DOHH2 (cell line): ENCODE results near the gene HCK.
"Not testable (repeated sequence)": the region's sequence is repeated elsewhere in the genome, so short reads cannot be mapped to it uniquely, and the experiment has no call there.

Source experiments
- H3F3A ChIP-seq: fragments of 200-600 bp; sonication (generic), shearing (Covaris generic); 2 replicates; pipeline ENCODE4 v1.6.0; 2016; ENCODE audit warnings: antibody characterized with exemption, mild to moderate bottlenecking; ENCODE audit not compliant: control insufficient read depth, insufficient read depth
- H3K27ac ChIP-seq: fragments of 200-600 bp; sonication (generic); 2 replicates; pipeline ENCODE4 v1.5.1; 2014; ENCODE audit warnings: low read depth, mild to moderate bottlenecking, low read length, moderate library complexity
- H3K27me3 ChIP-seq: fragments of 200-600 bp; sonication (generic); 2 replicates; pipeline ENCODE4 v1.6.1; 2014; ENCODE audit warnings: mild to moderate bottlenecking, low read length, mixed read lengths; ENCODE audit not compliant: control insufficient read depth
- H3K36me3 ChIP-seq: fragments of 200-600 bp; sonication (generic); 2 replicates; pipeline ENCODE4 v1.6.1; 2014; ENCODE audit warnings: mild to moderate bottlenecking, low read length, moderate library complexity, mixed read lengths; ENCODE audit not compliant: control insufficient read depth
- H3K4me1 ChIP-seq: fragments of 200-600 bp; sonication (generic); 2 replicates; pipeline ENCODE4 v1.6.1; 2014; ENCODE audit warnings: mild to moderate bottlenecking, low read length, mixed read lengths; ENCODE audit not compliant: control insufficient read depth
- H3K4me2 ChIP-seq: fragments of 200-600 bp; sonication (generic); 2 replicates; pipeline ENCODE4 v1.6.0; 2014; ENCODE audit warnings: mild to moderate bottlenecking, low read length, moderate library complexity
- H3K4me3 ChIP-seq: fragments of 200-600 bp; sonication (generic); 2 replicates; pipeline ENCODE4 v1.5.1; 2014; ENCODE audit warnings: mild to moderate bottlenecking, low read length, mixed read lengths
- H3K79me2 ChIP-seq: fragments of 200-600 bp; sonication (generic); 2 replicates; pipeline ENCODE4 v1.6.1; 2014; ENCODE audit warnings: mild to moderate bottlenecking, low read length, mixed read lengths; ENCODE audit not compliant: control insufficient read depth
- H3K9me2 ChIP-seq: fragments of 200-600 bp; sonication (generic); replicated peaks from 2 replicates; pipeline ENCODE4 v1.6.1; 2014; ENCODE audit warnings: mild to moderate bottlenecking, low read length, mixed read lengths; ENCODE audit not compliant: control insufficient read depth
- H3K9me3 ChIP-seq: fragments of 200-600 bp; sonication (generic); 2 replicates; pipeline ENCODE4 v1.6.1; 2014; ENCODE audit warnings: antibody characterized with exemption, low read length, mixed read lengths; ENCODE audit not compliant: control insufficient read depth, insufficient read depth
- H4K20me1 ChIP-seq: fragments of 200-600 bp; sonication (generic); 2 replicates; pipeline ENCODE4 v1.6.0; 2014; ENCODE audit warnings: low read depth, mild to moderate bottlenecking, antibody characterized with exemption, low read length, moderate library complexity; ENCODE audit not compliant: control insufficient read depth, insufficient read depth
- CTCF ChIP-seq: fragments of 200-600 bp; sonication (generic); IDR thresholded peaks from one replicate; pipeline ENCODE4 v1.5.1; 2014; ENCODE audit warnings: antibody characterized with exemption, mild to moderate bottlenecking, low read depth, low read length; ENCODE audit not compliant: poor library complexity, severe bottlenecking
- EZH2phosphoT487 ChIP-seq: fragments of 200-600 bp; sonication (generic); IDR thresholded peaks from 2 replicates; pipeline ENCODE4 v1.6.1; 2017; ENCODE audit warnings: borderline replicate concordance, mild to moderate bottlenecking, antibody characterized with exemption, low read length, moderate library complexity, mixed read lengths

Gene HCK

GRCh38 chr20:32116079-32116521, 64.1 kb downstream of the HCK start:
- Histone ChIP-seq H3K79me2 (peaks cover 97% of the 10 kb centered on the region), H3K4me2 (no peak overlapping the region), H3K27me3 (no peaks in the 10 kb centered on the region), H3K27ac (no peak overlapping the region), H4K20me1 (peaks cover 16% of the 10 kb centered on the region), H3F3A (peaks cover 2% of the 10 kb centered on the region; the same call in 1 of the 2 replicates), H3K4me1 (peaks cover 18% of the 10 kb centered on the region), H3K4me3 (no peak overlapping the region), H3K9me2 (no peaks in the 10 kb centered on the region), H3K9me3 (no peaks in the 10 kb centered on the region), H3K36me3 (peaks cover 31% of the 10 kb centered on the region)
- TF ChIP-seq EZH2phosphoT487: no peak
- TF ChIP-seq CTCF: no peak

- not testable (repeated sequence) for H3K27me3 ChIP-seq, H3K4me2 ChIP-seq, H3K9me3 ChIP-seq, H3K4me3 ChIP-seq, H3K27ac ChIP-seq, H3F3A ChIP-seq, H3K9me2 ChIP-seq
- peaks cover 12% of the 10 kb centered on the region; the same call in 1 of the 2 replicates for H4K20me1 ChIP-seq
- H3K4me1 ChIP-seq: peaks cover 12% of the 10 kb centered on the region
- peaks cover 24% of the 10 kb centered on the region for H3K36me3 ChIP-seq
- peaks cover 90% of the 10 kb centered on the region for H3K79me2 ChIP-seq
Measured at GRCh38 chr20:32116796-32117195, 64.8 kb downstream of the HCK start.

GRCh38 chr20:32118427-32118826, 66.4 kb downstream of the HCK start:
- Histone ChIP-seq H3K79me2 (peaks cover 76% of the 10 kb centered on the region), H3K4me1 (peaks cover 12% of the 10 kb centered on the region), H3K36me3 (peaks cover 20% of the 10 kb centered on the region)
- H4K20me1 ChIP-seq, H3F3A ChIP-seq, H3K9me2 ChIP-seq, H3K4me3 ChIP-seq, H3K27ac ChIP-seq, H3K9me3 ChIP-seq, H3K27me3 ChIP-seq, H3K4me2 ChIP-seq: not testable (repeated sequence)

GRCh38 chr20:32119734-32120133, 67.7 kb downstream of the HCK start:
- no peaks in the 10 kb centered on the region for H3K9me2 ChIP-seq
- H3F3A ChIP-seq: peaks cover 2% of the 10 kb centered on the region; the same call in 1 of the 2 replicates
- H3K9me3 ChIP-seq: no peaks in the 10 kb centered on the region
- peaks cover 72% of the 10 kb centered on the region for H3K79me2 ChIP-seq
- H3K4me2 ChIP-seq: no peak overlapping the region
- peaks cover 7% of the 10 kb centered on the region; the same call in 1 of the 2 replicates for H4K20me1 ChIP-seq
- TF ChIP-seq EZH2phosphoT487 (no peak), CTCF (no peak)
- no peak overlapping the region for H3K4me3 ChIP-seq
- H3K27ac ChIP-seq: no peak overlapping the region
- H3K27me3 ChIP-seq: no peaks in the 10 kb centered on the region
- peaks cover 14% of the 10 kb centered on the region for H3K36me3 ChIP-seq
- H3K4me1 ChIP-seq: peaks cover 12% of the 10 kb centered on the region

GRCh38 chr20:32121908-32122307, 69.9 kb downstream of the HCK start:
- H3F3A ChIP-seq, H3K4me3 ChIP-seq, H3K9me3 ChIP-seq, H4K20me1 ChIP-seq, H3K27ac ChIP-seq, H3K27me3 ChIP-seq, H3K4me2 ChIP-seq, H3K9me2 ChIP-seq, H3K36me3 ChIP-seq: not testable (repeated sequence)
- H3K4me1 ChIP-seq: peaks cover 14% of the 10 kb centered on the region
- peaks cover 71% of the 10 kb centered on the region for H3K79me2 ChIP-seq
